M059J (cell line): Measurements from ENCODE around the gene MTMR10. TPM values are rescaled to one million over a fixed set of nuclear protein-coding genes. Genes with fewer than 3 reads are reported as not detected.

ENCODE experiments used
- DNase-seq: peaks from one replicate; pipeline ENCODE4 v3.0.0-alpha.2; 2012; ENCODE audit warnings: low read depth
- total RNA-seq: library from RNA; depleted of rRNA; stranded (reverse); fragments of >200 nt; shearing (Covaris generic); gene quantifications from 2 replicates; pipeline ENCODE4 v1.2.3, GENCODE V29; 2014; rRNA removed

Gene MTMR10
- total RNA-seq, 1 experiment from 2014 or later, result 13.6 TPM

- DNase-seq, result no peak
Observed at GRCh38 chr15:30921106-30921505, 70.3 kb downstream of the MTMR10 start.

DNA sequence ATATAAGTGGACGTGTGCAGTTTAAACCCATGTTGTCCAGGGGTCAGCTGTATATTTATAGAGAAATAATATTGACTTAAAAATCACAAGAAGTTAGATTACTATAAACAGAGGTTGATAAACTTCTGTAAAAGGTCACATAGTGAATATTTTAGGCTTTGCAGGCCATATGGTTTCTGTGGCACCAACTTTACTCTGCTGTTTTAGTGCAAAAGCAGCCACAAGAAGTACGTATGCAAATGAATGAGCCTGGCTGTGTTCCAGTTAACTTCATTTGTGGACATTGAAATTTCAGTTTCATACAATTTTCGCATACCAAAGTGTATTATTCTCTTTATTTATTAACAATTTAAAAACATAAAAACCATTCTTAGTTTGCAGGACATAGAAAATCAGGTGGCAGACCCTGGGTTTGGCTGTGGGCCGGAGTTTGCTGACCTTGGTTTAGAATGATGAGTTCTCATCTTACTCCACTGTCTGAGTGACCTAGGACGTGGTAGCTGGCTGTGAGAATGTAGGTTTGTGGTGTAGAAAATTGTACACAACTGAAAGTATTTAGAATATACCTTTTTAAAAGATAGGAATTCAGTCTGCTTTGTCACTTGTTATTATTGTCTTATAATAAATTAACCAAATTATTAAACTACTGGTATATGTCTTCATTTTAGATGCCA is 71.4 kb downstream of the MTMR10 start:
- no peak for DNase-seq

DNA sequence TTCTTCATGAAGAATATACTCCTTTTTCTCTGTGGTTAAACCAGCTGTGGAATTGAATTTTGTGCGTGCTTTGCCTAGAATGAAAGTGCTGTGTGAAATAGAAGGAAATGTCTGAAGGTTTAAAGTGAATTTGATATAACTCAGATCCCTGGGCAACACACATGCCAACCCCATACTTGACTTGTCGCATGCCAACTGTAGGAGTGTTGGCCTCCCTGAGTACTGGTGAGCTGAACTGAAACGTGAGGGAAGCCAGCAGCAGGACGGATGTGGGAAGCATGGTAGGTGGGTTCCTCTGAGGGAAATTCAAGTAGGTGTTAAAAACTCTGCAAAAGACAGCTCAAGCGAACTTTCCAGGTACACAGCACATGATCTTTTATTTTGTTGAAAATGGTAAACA is 73.1 kb downstream of the MTMR10 start:
- DNase-seq, result no peak

GRCh38 chr15:30917675-30918074 is 73.8 kb downstream of the MTMR10 start:
- DNase-seq, result no peak

GRCh38 chr15:30917013-30917412 is 74.4 kb downstream of the MTMR10 start:
- no peak for DNase-seq

DNA sequence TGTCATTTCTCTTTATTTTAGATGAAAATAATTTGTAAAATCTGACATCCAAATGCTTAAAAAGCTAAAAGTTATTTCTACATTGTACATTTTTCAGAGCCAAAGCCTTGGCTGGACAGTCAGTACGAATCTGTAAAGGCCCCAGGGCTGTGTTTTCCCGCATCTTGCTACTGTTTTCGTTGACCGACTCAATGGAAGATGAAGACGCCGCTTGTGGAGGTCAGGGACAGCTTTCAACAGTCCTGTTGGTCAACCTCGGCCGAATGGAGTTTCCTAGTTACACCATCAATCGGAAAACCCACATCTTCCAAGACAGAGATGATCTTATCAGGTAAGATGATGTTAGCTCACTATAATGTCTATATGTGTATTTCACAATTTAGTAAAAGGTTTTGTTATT is 77.7 kb downstream of the MTMR10 start:
- no peak for DNase-seq

DNA sequence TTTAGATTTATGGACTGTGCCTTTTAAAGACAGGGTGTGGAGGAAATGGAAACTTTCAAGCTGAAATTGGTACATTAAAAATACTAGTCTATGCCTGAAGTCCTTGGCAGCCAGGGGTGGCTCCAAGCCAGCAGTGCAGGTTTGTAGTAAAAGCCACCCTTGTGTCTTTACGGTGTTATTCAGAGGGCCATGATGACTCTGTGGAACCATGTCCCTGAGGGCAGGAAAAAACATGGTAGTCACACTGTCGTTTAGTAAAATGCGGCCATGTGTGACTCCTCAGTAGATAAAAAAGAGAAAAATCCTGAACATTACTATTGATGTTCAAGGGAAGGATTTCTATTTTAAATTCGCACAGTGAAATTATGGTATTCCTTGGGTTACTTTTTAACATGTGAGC is 85.1 kb downstream of the MTMR10 start:
- DNase-seq, result no peak

- DNase-seq, result no peak
Observed at GRCh38 chr15:30905821-30906220, 85.6 kb downstream of the MTMR10 start.

DNA sequence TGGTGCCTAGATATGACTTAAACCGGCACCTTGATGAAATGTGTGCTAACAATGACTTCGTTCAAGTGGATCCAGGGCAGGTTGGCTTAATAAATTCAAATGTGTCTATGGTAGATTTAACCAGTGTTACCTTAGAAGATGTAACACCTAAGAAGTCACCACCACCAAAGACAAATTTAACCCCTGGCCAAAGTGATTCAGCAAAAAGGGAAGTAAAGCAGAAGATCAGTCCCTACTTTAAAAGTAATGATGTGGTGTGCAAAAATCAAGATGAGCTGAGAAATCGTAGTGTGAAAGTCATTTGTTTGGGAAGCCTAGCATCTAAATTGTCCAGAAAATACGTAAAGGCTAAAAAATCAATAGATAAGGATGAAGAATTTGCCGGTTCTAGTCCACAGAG is 86.6 kb downstream of the MTMR10 start:
- no peak for DNase-seq

GRCh38 chr15:30903497-30904187 is 87.8 kb downstream of the MTMR10 start, which contains the start of gene FAN1:
TSS of gene FAN1 (plus strand) at chr15:30903915. CDS start at chr15:30904664, 749 bp downstream.
- peak; percentile 85 for DNase-seq

DNA sequence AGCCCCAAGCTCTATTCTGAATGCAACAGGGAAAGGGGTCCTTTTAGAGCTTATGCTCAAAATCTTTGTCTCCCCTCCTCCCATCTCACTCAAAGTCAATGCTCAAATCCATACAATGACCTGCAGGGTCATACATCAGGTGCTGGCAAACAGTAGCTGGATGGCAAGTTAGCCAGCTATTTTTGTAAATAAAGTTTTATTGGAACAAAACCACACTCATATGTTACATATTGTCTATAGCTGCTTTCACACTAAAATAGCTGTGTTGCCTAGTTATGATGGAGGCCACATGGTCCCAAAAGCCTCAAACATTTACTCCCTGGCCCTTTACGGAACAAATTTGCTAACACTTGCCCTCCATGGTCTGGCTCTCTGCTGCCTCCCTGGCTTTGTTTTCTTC is 89.5 kb downstream of the MTMR10 start:
- no peak for DNase-seq

- no peak for DNase-seq
Observed at GRCh38 chr15:30896211-30896606, 95.2 kb downstream of the MTMR10 start.

GRCh38 chr15:30895461-30896210 is 95.8 kb downstream of the MTMR10 start:
- no peak for DNase-seq

- no peak for DNase-seq
Observed at GRCh38 chr15:30889196-30889595, 102.2 kb downstream of the MTMR10 start.

Other genes starting within 250 kb of the MTMR10 start
- 9.6 and 13.5 TPM in 2 replicates for gene FAN1, start 87.7 kb downstream of the MTMR10 start, total RNA-seq
- gene TRPM1, start 110.1 kb upstream of the MTMR10 start, total RNA-seq, result 0.02 TPM in 1 of 2 replicates, not detected in the other